GM19035 (cell line): ENCODE results near the gene XPR1.

Experiments
- ATAC-seq: cut with Tn5 transposase; IDR thresholded peaks from one replicate; pipeline ENCODE4 v1.9.1; 2021; ENCODE audit not compliant: unreplicated experiment

Gene XPR1

DNA sequence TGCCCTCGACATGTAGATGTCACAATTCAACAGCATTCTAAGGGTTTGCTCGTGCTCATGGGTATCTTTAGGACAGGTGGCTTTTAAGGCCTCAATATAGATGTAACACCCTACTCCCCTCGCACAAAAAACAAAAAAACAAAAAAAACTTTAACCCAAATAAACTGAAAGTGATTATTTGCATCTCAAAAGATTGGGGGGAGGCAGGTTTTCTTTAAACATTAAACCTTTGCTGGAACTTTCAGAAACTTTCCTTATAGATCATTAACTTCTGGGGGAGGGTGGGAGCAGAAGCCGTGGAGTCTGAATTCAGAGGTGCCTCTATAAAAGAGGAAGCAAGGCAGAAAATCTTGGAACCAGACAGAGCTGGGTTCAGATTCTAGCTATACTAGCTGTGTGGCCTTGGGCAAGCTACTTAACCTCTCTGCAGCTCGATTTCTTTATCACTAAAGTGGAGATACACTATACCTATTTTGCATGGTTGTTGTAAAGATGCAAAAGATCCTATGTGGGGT is 277.7 kb downstream of the XPR1 start:
- ATAC-seq, result no peak

DNA sequence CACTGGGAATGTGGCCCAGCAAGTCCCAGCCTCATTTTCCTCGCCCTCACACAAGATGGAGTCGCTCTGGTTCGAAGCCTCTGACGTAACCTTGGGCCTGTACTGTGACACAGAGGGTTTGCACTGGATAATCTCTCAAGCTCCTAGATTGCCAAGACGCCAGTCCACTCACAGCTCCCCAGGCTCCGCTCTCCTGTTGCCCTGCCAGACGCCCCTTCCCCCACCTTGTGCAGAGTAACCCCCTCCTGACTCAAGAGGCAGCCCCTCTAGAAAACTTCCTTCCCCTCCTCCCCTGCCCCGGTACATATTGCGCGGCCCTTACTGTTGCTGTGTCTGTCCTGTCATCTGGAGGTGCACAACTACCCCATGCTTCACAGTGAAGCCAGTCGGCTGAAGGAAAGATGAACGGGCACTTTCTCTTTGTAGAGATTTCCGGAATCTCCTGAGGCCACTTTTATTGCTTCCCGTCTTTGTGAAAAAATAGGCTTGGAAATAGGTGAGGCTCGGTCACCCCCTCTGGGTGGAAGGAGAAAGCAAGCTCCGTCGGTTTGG is 279.9 kb downstream of the XPR1 start:
- no peak for ATAC-seq

- no peak for ATAC-seq
Measured at GRCh38 chr1:180912211-180912800, 280.5 kb downstream of the XPR1 start.

- no peak for ATAC-seq
Measured at GRCh38 chr1:180912801-180913565, 281.2 kb downstream of the XPR1 start, which contains the start of gene KIAA1614. Gene KIAA1614 (plus strand): TSS chr1:180912897. CDS start chr1:180913244, 347 bp downstream.

DNA sequence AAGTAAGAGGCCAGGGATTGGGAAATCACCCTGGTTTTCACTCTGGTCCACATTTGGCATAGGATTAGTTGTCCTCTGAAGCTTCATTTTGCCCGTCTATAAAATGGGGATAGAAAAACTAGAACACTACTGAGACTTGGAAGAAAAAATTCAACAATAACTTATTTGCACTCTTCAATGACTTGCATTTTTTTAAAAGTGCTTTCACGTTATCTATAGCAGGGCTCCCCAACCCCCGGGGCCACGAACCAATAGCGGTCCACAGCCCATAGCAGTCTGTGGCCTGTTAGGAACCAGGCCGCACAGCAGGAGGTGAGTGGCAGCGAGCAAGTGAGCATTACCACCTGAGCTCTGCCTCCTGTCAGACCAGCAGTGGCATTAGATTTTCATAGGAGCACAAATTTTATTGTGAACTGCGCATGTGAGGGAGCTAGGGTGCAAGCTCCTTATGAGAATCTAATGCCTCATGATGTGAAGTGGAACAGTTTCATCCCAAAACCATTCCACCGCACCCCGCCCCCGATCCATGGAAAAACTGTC is 283.7 kb downstream of the XPR1 start:
- no peak for ATAC-seq

DNA sequence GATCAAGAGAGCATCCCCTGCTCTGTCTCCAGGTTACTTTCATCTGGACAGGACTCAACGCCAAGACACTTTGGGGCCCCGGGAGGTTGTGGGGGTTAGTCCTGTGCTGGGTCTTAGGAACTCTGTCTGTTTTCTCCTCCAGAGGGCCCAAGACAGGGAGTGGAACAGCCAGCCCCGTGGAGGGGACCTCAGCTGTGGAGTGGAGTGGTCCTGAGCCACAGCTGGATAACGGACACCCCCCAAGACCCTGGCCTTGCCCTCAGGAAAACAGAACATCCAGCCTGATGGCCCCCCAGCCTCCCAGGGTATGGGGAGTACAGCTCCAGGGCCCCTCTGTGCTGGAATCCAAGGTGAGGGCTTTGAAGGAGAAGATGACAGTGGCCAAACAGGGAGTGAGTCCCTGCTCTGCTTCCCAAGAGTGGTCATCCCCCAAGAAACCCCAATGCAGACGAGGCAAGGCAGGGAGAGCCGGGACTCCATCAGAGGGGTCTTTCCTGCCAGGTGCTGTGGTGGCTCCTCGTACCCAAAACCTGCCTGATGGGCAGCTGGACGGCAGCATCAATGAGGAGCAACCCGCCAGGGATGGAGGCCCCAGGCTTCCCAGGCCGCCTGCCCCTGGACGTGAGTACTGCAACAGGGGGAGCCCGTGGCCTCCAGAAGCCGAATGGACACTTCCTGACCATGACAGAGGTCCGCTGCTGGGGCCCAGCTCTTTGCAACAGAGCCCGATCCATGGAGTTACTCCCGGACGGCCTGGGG is 284.4 kb downstream of the XPR1 start:
- ATAC-seq, result no peak

GRCh38 chr1:180916771-180917170 is 284.9 kb downstream of the XPR1 start:
- no peak for ATAC-seq

- ATAC-seq, result no peak
Measured at GRCh38 chr1:180917306-180918065, 285.7 kb downstream of the XPR1 start.

GRCh38 chr1:180918519-180918918 is 286.7 kb downstream of the XPR1 start:
- ATAC-seq, result no peak

- no peak for ATAC-seq
Measured at GRCh38 chr1:180919183-180919700, 287.4 kb downstream of the XPR1 start.

GRCh38 chr1:180920193-180920592 is 288.4 kb downstream of the XPR1 start:
- no peak for ATAC-seq

DNA sequence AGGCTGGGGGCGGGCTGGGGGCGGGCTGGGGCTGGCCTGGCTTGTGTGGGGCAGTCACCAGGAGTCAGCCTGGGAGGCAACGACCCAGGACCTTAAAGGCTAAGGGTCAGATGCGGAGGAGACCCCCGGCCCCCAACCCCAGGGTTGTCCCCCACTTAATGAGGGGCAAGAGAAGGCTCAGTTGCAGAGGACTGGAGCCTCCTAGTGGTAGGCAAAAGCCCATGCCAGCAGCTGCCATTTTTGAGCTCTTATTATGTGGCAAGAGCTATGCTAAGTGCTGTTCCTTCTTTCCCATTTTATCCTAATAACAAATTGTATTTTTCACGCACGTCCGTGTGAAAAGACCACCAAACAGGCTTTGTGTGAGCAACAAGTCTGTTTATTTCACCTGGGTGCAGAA is 288.9 kb downstream of the XPR1 start:
- no peak for ATAC-seq

GRCh38 chr1:180921386-180921785 is 289.6 kb downstream of the XPR1 start:
- ATAC-seq, result no peak

DNA sequence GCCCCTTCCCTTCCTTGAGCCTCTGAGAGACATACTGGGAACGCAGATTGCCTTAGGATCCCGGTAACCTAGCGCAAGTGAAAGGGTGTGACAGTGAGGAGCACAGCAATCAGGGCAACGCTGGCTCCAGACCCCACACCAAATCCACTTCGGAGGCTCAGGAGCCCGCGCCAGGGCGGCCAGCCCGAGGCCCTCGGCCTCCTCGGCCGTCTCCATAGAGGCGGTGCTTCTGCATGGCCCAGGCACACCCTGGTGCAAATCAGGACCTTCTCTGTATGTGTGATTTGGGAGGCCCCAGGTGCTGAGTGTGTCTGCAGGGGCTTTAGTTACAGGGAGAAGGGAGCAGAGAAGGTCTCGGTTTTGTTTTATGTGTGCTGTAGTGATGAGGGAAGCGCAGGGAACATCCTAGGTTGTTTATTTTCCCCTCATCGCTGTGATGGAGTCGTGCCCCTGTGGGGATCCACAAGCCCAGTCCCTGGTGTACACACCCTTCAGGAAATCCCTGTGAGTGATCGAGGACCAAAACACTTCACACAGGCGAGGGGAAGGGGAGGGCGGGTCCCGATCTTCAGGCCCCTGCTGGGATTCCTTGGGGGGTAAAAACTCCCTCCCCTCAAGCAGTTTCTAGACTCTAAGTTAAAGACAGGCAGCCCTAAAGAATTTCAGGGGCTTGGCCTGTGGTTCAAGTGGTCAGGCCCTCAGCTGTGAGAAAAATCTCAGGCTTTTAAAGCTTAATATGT is 290.2 kb downstream of the XPR1 start:
- no peak for ATAC-seq

DNA sequence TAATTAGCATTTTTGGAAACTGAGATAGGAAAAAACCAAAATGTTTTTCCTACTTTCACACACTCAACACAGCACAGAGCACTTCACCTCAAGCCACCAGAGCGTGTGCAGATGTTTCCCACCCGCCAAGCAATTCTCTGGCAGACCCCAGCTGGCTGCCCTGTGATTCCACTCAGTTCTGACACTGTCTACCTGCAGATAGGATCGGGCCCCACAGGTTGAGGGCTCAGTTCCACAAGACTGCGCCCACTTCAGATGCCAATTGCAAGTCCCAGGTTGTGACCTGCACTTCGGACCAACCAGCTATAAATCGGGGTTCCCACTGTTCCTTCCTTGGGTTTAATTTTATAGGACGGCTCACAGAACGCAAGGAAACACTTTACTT is 290.8 kb downstream of the XPR1 start:
- ATAC-seq, result no peak

GRCh38 chr1:180923021-180923841 is 291.4 kb downstream of the XPR1 start:
- no peak for ATAC-seq

- no peak for ATAC-seq
Measured at GRCh38 chr1:180923887-180924286, 292.1 kb downstream of the XPR1 start.

- ATAC-seq, result no peak
Measured at GRCh38 chr1:180924939-180925338, 293.1 kb downstream of the XPR1 start.
